Measurements from ENCODE around the gene BRIP1. TPM values are rescaled to one million over a fixed set of nuclear protein-coding genes. Genes with fewer than 3 reads are reported as not detected.

BRIP1 gene
- total RNA-seq, 2 experiments from 2014 or later = 1.0 to 1.9 TPM

DNA sequence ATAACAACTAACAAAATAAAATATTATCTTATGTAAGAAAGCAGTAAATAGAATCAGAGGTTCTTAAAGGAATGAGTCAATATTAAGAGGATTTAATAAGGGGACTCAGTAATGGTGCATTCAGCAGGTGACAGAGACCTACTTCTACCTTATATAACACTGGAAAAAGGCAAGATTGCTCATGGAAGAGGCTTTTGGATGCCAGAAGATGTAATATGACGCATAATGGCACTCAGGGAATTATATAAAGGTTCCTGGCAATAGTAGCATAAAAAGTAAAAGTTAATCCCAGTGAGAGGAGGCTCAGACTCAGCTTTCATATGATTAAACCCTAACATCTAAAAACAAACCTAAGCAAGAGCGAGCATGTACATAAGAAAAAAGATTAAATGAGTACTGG is 136.4 kb downstream of the BRIP1 start:
- POLR2A ChIA-PET = no interaction called here
- CTCF ChIA-PET = no interaction called here
- TF ChIP-seq, protein P1, sequence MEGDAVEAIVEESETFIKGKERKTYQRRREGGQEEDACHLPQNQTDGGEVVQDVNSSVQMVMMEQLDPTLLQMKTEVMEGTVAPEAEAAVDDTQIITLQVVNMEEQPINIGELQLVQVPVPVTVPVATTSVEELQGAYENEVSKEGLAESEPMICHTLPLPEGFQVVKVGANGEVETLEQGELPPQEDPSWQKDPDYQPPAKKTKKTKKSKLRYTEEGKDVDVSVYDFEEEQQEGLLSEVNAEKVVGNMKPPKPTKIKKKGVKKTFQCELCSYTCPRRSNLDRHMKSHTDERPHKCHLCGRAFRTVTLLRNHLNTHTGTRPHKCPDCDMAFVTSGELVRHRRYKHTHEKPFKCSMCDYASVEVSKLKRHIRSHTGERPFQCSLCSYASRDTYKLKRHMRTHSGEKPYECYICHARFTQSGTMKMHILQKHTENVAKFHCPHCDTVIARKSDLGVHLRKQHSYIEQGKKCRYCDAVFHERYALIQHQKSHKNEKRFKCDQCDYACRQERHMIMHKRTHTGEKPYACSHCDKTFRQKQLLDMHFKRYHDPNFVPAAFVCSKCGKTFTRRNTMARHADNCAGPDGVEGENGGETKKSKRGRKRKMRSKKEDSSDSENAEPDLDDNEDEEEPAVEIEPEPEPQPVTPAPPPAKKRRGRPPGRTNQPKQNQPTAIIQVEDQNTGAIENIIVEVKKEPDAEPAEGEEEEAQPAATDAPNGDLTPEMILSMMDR (IDR thresholded peaks at IDR 0.05) = no peak
- DNase-seq (no peak), ATAC-seq (ENCODE audit: poor library complexity) (no peak)
- Histone ChIP-seq H3K27me3 (ENCODE audit: control insufficient read depth in 1 of 2, insufficient read depth in 2 of 2, low read length in 2 of 2) (no peaks in the 10 kb centered on the region), H3K36me3 (ENCODE audit: insufficient read depth, low read length) (no peaks in the 10 kb centered on the region), H3K27ac (ENCODE audit: low read depth in 1 of 2, low read length in 2 of 2) (no peak overlapping the region), H3K4me3 (ENCODE audit: low read length) (no peak overlapping the region), H3K4me1 (ENCODE audit: insufficient read depth, low read length) (no peaks in the 10 kb centered on the region), H3K9me3 (ENCODE audit: control insufficient read depth in 1 of 2, insufficient read depth in 1 of 2, low read length in 2 of 2) (no peaks in the 10 kb centered on the region)
- Mint-ChIP-seq H3K36me3 (ENCODE audit: low read depth) (no peaks in the 10 kb centered on the region), H3K27me3 (no peaks in the 10 kb centered on the region), H3K27ac (no peak overlapping the region), H3K4me3 (no peak overlapping the region), H3K9me3 (no peaks in the 10 kb centered on the region), H3K4me1 (ENCODE audit: low read depth) (no peaks in the 10 kb centered on the region)
- intact Hi-C loops (cut with DNase I, micrococcal nuclease) = no loop called here

DNA sequence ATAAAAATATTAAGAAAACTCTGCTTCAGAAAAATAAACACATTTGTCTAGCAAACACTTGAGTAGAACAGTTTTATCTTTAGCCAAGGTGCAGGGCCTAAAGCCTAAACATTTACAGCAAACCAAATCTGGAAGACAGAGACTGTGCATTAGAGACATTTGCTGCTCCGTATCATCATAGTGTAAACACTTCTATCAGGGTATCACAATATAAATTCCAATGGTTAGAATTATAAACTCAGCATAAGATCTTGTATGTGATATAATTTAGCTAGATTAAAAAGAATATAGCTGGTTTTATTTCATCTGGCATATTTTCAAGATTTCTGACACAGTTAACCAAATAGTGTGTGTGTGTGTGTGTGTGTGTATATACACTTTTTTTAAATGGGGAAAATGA is 138.6 kb downstream of the BRIP1 start:
- H3K27ac Mint-ChIP-seq = no peak overlapping the region
- intact Hi-C loops (cut with DNase I, micrococcal nuclease) = no loop called here
- peaks cover 0 to under 1% of the 10 kb centered on the region in 2 experiments for H3K9me3 ChIP-seq (ENCODE audit: control insufficient read depth in 1 of 2, insufficient read depth in 1 of 2, low read length in 2 of 2)
- ChIA-PET POLR2A (no interaction called here), CTCF (interaction anchor here (1.6 kb wide), 1 partner anchor 14 kb away, joined by 4 read pairs; no protein-coding TSS in a partner anchor)
- H3K9me3 Mint-ChIP-seq = no peaks in the 10 kb centered on the region
- H3K36me3 Mint-ChIP-seq (ENCODE audit: low read depth) = no peaks in the 10 kb centered on the region
- H3K36me3 ChIP-seq (ENCODE audit: insufficient read depth, low read length) = no peaks in the 10 kb centered on the region
- H3K4me1 Mint-ChIP-seq (ENCODE audit: low read depth) = no peaks in the 10 kb centered on the region
- H3K27ac ChIP-seq (ENCODE audit: low read depth in 1 of 2, low read length in 2 of 2) = no peak overlapping the region
- H3K4me1 ChIP-seq (ENCODE audit: insufficient read depth, low read length) = no peaks in the 10 kb centered on the region
- no peaks in the 10 kb centered on the region for H3K27me3 ChIP-seq (ENCODE audit: control insufficient read depth in 1 of 2, insufficient read depth in 2 of 2, low read length in 2 of 2)
- no peaks in the 10 kb centered on the region for H3K27me3 Mint-ChIP-seq
- H3K4me3 Mint-ChIP-seq = no peak overlapping the region
- no peak for DNase-seq
- ATAC-seq (ENCODE audit: poor library complexity) = no peak
- no peak overlapping the region for H3K4me3 ChIP-seq (ENCODE audit: low read length)
- TF ChIP-seq, protein P1 (IDR thresholded peaks at IDR 0.05) = no peak

DNA sequence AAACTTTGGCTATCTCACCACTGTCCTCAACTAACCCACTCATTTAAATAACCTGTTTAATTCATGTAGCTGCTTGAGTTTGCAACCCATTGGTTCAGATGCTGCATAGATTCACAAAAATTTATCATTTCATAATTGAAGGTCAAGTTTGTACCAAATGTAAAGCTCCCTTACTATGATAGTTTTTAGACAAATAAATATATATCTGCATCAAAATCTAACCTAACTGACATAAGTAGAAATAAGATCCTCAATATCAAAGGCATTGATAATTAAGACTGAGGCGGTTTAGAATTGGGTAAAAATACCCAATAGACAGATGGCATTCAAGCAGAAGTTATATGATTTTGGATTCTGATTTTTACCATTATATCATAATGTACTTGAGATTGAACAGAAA is 139.4 kb downstream of the BRIP1 start:
- CTCF ChIA-PET = no interaction called here

More for the DNA sequence above, 139.4 kb downstream of the BRIP1 start:
- H3K4me3 ChIP-seq (ENCODE audit: low read length) = no peak overlapping the region
- Mint-ChIP-seq H3K4me3 (no peak overlapping the region), H3K4me1 (ENCODE audit: low read depth) (no peaks in the 10 kb centered on the region), H3K36me3 (ENCODE audit: low read depth) (peaks cover 1% of the 10 kb centered on the region), H3K9me3 (no peaks in the 10 kb centered on the region), H3K27me3 (no peaks in the 10 kb centered on the region), H3K27ac (no peak overlapping the region)
- peaks cover 0 to 7% of the 10 kb centered on the region in 2 experiments for H3K9me3 ChIP-seq (ENCODE audit: control insufficient read depth in 1 of 2, insufficient read depth in 1 of 2, low read length in 2 of 2)
- DNase-seq (no peak), ATAC-seq (ENCODE audit: poor library complexity) (no peak)
- TF ChIP-seq, protein P1 (IDR thresholded peaks at IDR 0.05) = no peak
- POLR2A ChIA-PET = no interaction called here
- H3K27ac ChIP-seq (ENCODE audit: low read depth in 1 of 2, low read length in 2 of 2) = no peak overlapping the region
- H3K4me1 ChIP-seq (ENCODE audit: insufficient read depth, low read length) = no peaks in the 10 kb centered on the region
- no peaks in the 10 kb centered on the region for H3K27me3 ChIP-seq (ENCODE audit: control insufficient read depth in 1 of 2, insufficient read depth in 2 of 2, low read length in 2 of 2)
- intact Hi-C loops (cut with DNase I, micrococcal nuclease) = no loop called here
- no peaks in the 10 kb centered on the region for H3K36me3 ChIP-seq (ENCODE audit: insufficient read depth, low read length)

All from CD4-positive, alpha-beta T cell (primary cell).